Endodermal cell (in vitro differentiated cells): Measurements from ENCODE around the gene OR6J1. TPM values are rescaled to one million over a fixed set of nuclear protein-coding genes. Genes with fewer than 3 reads are reported as not detected.

Experiments
- DNase-seq: peaks from one replicate; pipeline ENCODE4 v3.0.0-alpha.2; 2017
- H3K27ac ChIP-seq: 2 replicates; pipeline ENCODE4 v1.5.1; 2013; ENCODE audit warnings: mild to moderate bottlenecking, low read depth, low read length, moderate library complexity
- H3K27me3 ChIP-seq: 2 replicates; pipeline ENCODE4 v1.6.1; 2013; ENCODE audit warnings: mild to moderate bottlenecking, low read length, moderate library complexity; ENCODE audit not compliant: insufficient read depth, control insufficient read depth, poor library complexity, severe bottlenecking
- H3K36me3 ChIP-seq: 2 replicates; pipeline ENCODE4 v1.7.0; 2013; ENCODE audit warnings: mild to moderate bottlenecking, low read length, moderate library complexity; ENCODE audit not compliant: control insufficient read depth, insufficient read depth
- H3K4me1 ChIP-seq: one replicate; pipeline ENCODE4 v1.7.0; 2013; ENCODE audit warnings: low read length; ENCODE audit not compliant: control insufficient read depth, insufficient read depth
- H3K4me3 ChIP-seq: 2 replicates; pipeline ENCODE4 v1.5.1; 2013; ENCODE audit warnings: mild to moderate bottlenecking, low read length, moderate library complexity
- H3K9ac ChIP-seq: 2 replicates; pipeline ENCODE4 v1.6.1; 2013; ENCODE audit warnings: mild to moderate bottlenecking, low read length, moderate library complexity; ENCODE audit not compliant: poor library complexity, severe bottlenecking; ENCODE audit errors: extremely low read depth
- H3K9me3 ChIP-seq: 2 replicates; pipeline ENCODE4 v1.6.1; 2013; ENCODE audit warnings: mild to moderate bottlenecking, low read length, moderate library complexity; ENCODE audit not compliant: control insufficient read depth
- H3K27ac Mint-ChIP-seq: 2 replicates; pipeline ENCODE4 v1.8.0; 2020; ENCODE audit warnings: mixed read lengths
- H3K27me3 Mint-ChIP-seq: 2 replicates; pipeline ENCODE4 v1.8.0; 2021; ENCODE audit warnings: mild to moderate bottlenecking, mixed read lengths; ENCODE audit not compliant: insufficient read depth
- H3K36me3 Mint-ChIP-seq: 2 replicates; pipeline ENCODE4 v1.8.0; 2020; ENCODE audit warnings: low read depth, mixed read lengths
- H3K4me1 Mint-ChIP-seq: 2 replicates; pipeline ENCODE4 v1.8.0; 2020; ENCODE audit warnings: mixed read lengths
- H3K4me3 Mint-ChIP-seq: 2 replicates; pipeline ENCODE4 v1.8.0; 2020; ENCODE audit warnings: mild to moderate bottlenecking, moderate library complexity, mixed read lengths
- H3K9me3 Mint-ChIP-seq: 2 replicates; pipeline ENCODE4 v1.8.0; 2020; ENCODE audit warnings: mild to moderate bottlenecking, mixed read lengths
- WGBS, 2 experiments: methylation state at CpG; one replicate each; pipeline versions ENCODE4 v1.1.5 to v1.1.7; 2013; ENCODE audit warnings: missing lambda C conversion rate in 2 of 2, mixed read lengths in 1 of 2; ENCODE audit not compliant: insufficient coverage in 1 of 2, insufficient read length in 1 of 2; 5-methylcytosine and 5-hydroxymethylcytosine counted together
- total RNA-seq, 2 donors: library from RNA; stranded (reverse); fragmentation: NEBNext Ultra II Directional in 1 of 2; extraction: Animal tissue kit (Norgen Biotek cat#: 25700) in 1 of 2; gene quantifications; 2 replicates in 1 of 2; 3 replicates in 1 of 2; pipeline ENCODE4 v1.2.1, GENCODE V29; 2021
- TF ChIP-seq, protein P1 (sequence below): fragments of 200-600 bp; sonication (generic); conservative IDR thresholded peaks from 2 replicates; pipeline ENCODE4 v1.5.0; 2021; ENCODE audit warnings: antibody characterized with exemption, mild to moderate bottlenecking

The OR6J1 gene
- total RNA-seq, 2 donors from 2014 or later: not detected

DNA sequence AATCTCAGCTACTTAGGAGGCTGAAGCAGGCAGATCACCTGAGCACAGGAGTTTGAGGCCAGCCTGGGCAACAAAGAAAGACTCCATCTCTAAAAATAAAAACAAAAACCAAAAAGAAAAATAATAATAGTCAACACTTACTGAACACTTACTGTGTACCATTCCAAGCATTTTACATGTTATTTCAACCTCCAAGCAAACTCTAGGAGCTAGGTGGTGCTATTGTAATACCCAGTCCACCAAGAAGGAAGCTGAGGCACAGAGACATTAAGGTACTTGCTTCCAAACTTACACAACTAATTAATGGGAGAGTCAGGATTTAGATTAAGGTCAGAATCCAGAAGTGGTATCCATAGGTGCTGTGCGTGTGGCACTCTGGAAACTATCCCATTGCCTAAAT is 13.7 kb upstream of the OR6J1 start:
- peaks cover 13% of the 10 kb centered on the region for H3K4me1 ChIP-seq
- H3K27ac Mint-ChIP-seq: peak overlapping the region; percentile 88
- H3K27me3 ChIP-seq: no peaks in the 10 kb centered on the region
- H3K9me3 Mint-ChIP-seq: no peaks in the 10 kb centered on the region
- no peak overlapping the region for H3K27ac ChIP-seq
- H3K4me3 ChIP-seq: no peak overlapping the region
- no peak overlapping the region for H3K4me3 Mint-ChIP-seq
- H3K27me3 Mint-ChIP-seq: no peaks in the 10 kb centered on the region
- H3K36me3 Mint-ChIP-seq: no peaks in the 10 kb centered on the region
- no peaks in the 10 kb centered on the region for H3K36me3 ChIP-seq
- peaks cover 37% of the 10 kb centered on the region for H3K4me1 Mint-ChIP-seq
- no peaks in the 10 kb centered on the region for H3K9me3 ChIP-seq
- 91 to 100% methylated on average over 1 of the region's 1 CpG for WGBS, 2 experiments
- DNase-seq: no peak
- TF ChIP-seq, protein P1, sequence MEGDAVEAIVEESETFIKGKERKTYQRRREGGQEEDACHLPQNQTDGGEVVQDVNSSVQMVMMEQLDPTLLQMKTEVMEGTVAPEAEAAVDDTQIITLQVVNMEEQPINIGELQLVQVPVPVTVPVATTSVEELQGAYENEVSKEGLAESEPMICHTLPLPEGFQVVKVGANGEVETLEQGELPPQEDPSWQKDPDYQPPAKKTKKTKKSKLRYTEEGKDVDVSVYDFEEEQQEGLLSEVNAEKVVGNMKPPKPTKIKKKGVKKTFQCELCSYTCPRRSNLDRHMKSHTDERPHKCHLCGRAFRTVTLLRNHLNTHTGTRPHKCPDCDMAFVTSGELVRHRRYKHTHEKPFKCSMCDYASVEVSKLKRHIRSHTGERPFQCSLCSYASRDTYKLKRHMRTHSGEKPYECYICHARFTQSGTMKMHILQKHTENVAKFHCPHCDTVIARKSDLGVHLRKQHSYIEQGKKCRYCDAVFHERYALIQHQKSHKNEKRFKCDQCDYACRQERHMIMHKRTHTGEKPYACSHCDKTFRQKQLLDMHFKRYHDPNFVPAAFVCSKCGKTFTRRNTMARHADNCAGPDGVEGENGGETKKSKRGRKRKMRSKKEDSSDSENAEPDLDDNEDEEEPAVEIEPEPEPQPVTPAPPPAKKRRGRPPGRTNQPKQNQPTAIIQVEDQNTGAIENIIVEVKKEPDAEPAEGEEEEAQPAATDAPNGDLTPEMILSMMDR: peak; percentile 57
- H3K9ac ChIP-seq: no peak overlapping the region

DNA sequence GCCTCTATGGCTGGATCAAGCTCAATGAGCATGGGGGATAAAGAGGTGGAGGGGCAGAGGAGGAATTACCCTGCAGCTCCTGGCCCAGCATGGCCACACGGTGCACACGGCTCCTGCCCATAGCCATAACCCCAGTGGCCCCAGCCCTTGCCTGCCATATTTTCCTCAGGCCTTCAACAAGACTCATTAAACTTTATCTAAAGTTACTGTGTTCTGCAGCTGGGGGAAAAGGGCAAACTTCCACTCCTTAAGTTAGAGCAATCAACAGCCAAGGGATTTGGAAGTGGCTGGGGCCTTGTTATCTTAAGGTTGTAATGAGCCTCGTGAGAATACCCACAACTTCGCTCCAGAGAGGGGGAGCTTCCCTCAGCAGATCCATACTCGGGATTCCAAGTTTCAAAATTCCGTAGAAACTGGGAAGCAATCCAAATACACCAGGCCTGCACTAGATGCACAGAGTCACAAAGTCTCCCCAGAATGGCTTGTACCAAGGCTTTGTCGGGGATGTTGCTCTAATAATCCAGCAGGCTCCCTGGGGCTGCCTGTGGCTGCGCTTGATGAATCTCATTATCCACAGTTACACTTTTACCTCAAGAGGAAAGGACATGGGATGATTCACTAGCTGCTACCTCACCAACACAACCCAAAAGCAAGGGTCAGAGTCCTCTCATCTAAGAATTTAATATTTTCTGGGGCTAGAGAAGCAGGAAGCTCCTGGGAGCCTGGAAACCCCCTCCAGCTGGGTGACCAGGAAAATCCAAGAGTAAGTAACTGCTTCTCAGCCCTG is 13.0 kb upstream of the OR6J1 start:
- peaks cover 13% of the 10 kb centered on the region for H3K4me1 ChIP-seq
- H3K27me3 ChIP-seq: no peaks in the 10 kb centered on the region
- no peak for DNase-seq
- Mint-ChIP-seq H3K27ac (peak overlapping the region; percentile 88), H3K4me1 (peaks cover 37% of the 10 kb centered on the region), H3K9me3 (no peaks in the 10 kb centered on the region), H3K4me3 (no peak overlapping the region), H3K36me3 (no peaks in the 10 kb centered on the region), H3K27me3 (no peaks in the 10 kb centered on the region)
- no peaks in the 10 kb centered on the region for H3K9me3 ChIP-seq
- H3K36me3 ChIP-seq: no peaks in the 10 kb centered on the region
- WGBS, 2 experiments: 84 to 94% methylated on average over 2 to 8 of the region's 8 CpGs
- TF ChIP-seq, protein P1: no peak
- no peak overlapping the region for H3K9ac ChIP-seq
- H3K4me3 ChIP-seq: no peak overlapping the region
- H3K27ac ChIP-seq: peak overlapping the region; percentile 37

DNA sequence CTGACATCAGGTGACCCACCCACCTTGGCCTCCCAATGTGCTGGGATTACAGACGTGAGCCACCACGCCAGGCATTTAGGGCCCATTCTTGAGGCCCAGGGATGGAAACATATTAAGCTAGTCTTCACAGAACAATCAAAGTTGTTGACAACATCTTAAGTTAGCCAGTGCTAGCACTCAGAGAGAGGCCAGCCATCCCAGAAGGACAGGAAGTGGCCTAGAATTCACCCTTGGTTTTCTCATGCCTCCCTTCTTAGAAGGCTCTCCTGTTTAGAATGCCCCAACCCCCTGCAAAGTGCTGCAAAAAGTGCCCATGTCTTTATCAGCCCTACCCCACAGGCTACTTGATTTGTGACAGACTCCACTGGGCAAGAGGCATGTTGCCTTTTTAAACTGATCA is 12.1 kb upstream of the OR6J1 start:
- H3K4me3 ChIP-seq: no peak overlapping the region
- H3K9ac ChIP-seq: no peak overlapping the region
- peaks cover 40% of the 10 kb centered on the region for H3K4me1 Mint-ChIP-seq
- H3K4me3 Mint-ChIP-seq: no peak overlapping the region
- H3K4me1 ChIP-seq: peaks cover 13% of the 10 kb centered on the region
- no peaks in the 10 kb centered on the region for H3K9me3 Mint-ChIP-seq
- H3K36me3 ChIP-seq: no peaks in the 10 kb centered on the region
- WGBS, 2 experiments: 95 to 100% methylated on average over 2 of the region's 2 CpGs
- no peak for DNase-seq
- H3K27ac Mint-ChIP-seq: peak overlapping the region; percentile 88
- no peaks in the 10 kb centered on the region for H3K36me3 Mint-ChIP-seq
- H3K27me3 Mint-ChIP-seq: no peaks in the 10 kb centered on the region
- H3K27ac ChIP-seq: no peak overlapping the region
- TF ChIP-seq, protein P1: no peak
- H3K9me3 ChIP-seq: no peaks in the 10 kb centered on the region
- no peaks in the 10 kb centered on the region for H3K27me3 ChIP-seq
